ENCODE results near the gene VRK1.

DNA sequence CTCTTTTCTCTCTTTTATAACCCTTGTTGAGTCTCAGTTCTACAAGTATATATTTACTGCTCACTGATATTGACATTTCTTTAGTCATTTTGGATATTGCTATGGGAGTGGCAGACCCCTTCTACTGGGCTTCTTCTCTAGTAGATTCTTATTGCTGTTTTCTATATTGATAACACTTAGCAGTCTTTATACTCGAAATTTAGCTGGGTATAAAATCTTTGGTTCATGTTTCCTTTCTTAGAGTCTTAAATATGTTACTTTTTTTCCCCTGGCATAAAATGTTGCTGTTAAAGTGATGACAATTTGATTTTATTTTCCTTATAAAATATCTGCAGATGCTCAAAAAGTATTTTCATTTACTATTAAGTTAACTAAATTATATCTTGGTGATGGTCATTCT lies 32.6 kb downstream of the VRK1 start:
- no peak for TF ChIP-seq FOXP2 (optimal IDR thresholded peaks at IDR 0.05; ENCODE audit: control extremely low read depth, extremely low read length, insufficient read depth)
- no peak for TF ChIP-seq POLR2AphosphoS5 (IDR thresholded peaks at IDR 0.05; ENCODE audit: borderline replicate concordance, low read depth, low read length)

All from SK-N-MC (cell line).